HPDE6-E6E7 (cell line): Measurements from ENCODE around the gene TP53TG5.

ENCODE experiments used
- DNase-seq: peaks from one replicate; pipeline ENCODE4 v3.0.0; 2011; ENCODE audit warnings: missing footprints; ENCODE audit errors: extremely low spot score

Gene TP53TG5

GRCh38 chr20:45405571-45406259, 27.6 kb upstream of the TP53TG5 start:
- no peak for DNase-seq

GRCh38 chr20:45404438-45404837, 26.3 kb upstream of the TP53TG5 start:
- no peak for DNase-seq

- DNase-seq: no peak
These were observed 24.8 kb upstream of the TP53TG5 start for GRCh38 chr20:45402946-45403345.

- DNase-seq: no peak
These were observed 22.4 kb upstream of the TP53TG5 start for GRCh38 chr20:45400346-45401031.

GRCh38 chr20:45399018-45399417, 20.9 kb upstream of the TP53TG5 start:
- DNase-seq: no peak

- no peak for DNase-seq
These were observed 16.9 kb upstream of the TP53TG5 start for GRCh38 chr20:45395114-45395415.

GRCh38 chr20:45394221-45395113, 16.3 kb upstream of the TP53TG5 start:
- DNase-seq: no peak

GRCh38 chr20:45392733-45393132, 14.6 kb upstream of the TP53TG5 start:
- no peak for DNase-seq

- no peak for DNase-seq
These were observed 13.4 kb upstream of the TP53TG5 start for GRCh38 chr20:45391559-45391958.

- DNase-seq: no peak
These were observed 12.8 kb upstream of the TP53TG5 start for GRCh38 chr20:45390931-45391330.

- no peak for DNase-seq
These were observed 9.1 kb upstream of the TP53TG5 start for GRCh38 chr20:45387274-45387673.

- no peak for DNase-seq
These were observed 856 bp downstream of the TP53TG5 start for GRCh38 chr20:45377269-45377668.

GRCh38 chr20:45374966-45375365, 3.2 kb downstream of the TP53TG5 start:
- DNase-seq: no peak

GRCh38 chr20:45374101-45374467, 4.0 kb downstream of the TP53TG5 start:
- DNase-seq: no peak

GRCh38 chr20:45373353-45374100, 4.6 kb downstream of the TP53TG5 start:
- DNase-seq: peak; percentile 96

- no peak for DNase-seq
These were observed 5.3 kb downstream of the TP53TG5 start for GRCh38 chr20:45372646-45373352.

- no peak for DNase-seq
These were observed 5.9 kb downstream of the TP53TG5 start for GRCh38 chr20:45372241-45372640.

GRCh38 chr20:45370571-45371160, 7.5 kb downstream of the TP53TG5 start:
- no peak for DNase-seq

GRCh38 chr20:45368221-45368980, 9.7 kb downstream of the TP53TG5 start:
- no peak for DNase-seq

- DNase-seq: no peak
These were observed 11.0 kb downstream of the TP53TG5 start for GRCh38 chr20:45367126-45367525.
